Astrocyte (in vitro differentiated cells and primary cell): ENCODE data around the gene PCDH10.
"Not testable (repeated sequence)": the region's sequence is repeated elsewhere in the genome, so short reads cannot be mapped to it uniquely, and the experiment has no call there.

Experiments
- CTCF ChIP-seq: IDR thresholded peaks from 2 replicates; pipeline ENCODE4 v1.5.1; 2011; ENCODE audit warnings: low read depth, mild to moderate bottlenecking, inconsistent platforms, low read length, moderate library complexity; ENCODE audit not compliant: insufficient read depth
- EZH2 ChIP-seq: IDR thresholded peaks from 2 replicates; pipeline ENCODE4 v1.6.1; 2012; ENCODE audit warnings: mild to moderate bottlenecking, low read length, inconsistent platforms; ENCODE audit not compliant: insufficient read depth

GRCh38 chr4:133240451-133240850, 91.4 kb downstream of the PCDH10 start:
- not testable (repeated sequence) for TF ChIP-seq CTCF, EZH2
